ENCODE results near the gene PIP5KL1.

DNA sequence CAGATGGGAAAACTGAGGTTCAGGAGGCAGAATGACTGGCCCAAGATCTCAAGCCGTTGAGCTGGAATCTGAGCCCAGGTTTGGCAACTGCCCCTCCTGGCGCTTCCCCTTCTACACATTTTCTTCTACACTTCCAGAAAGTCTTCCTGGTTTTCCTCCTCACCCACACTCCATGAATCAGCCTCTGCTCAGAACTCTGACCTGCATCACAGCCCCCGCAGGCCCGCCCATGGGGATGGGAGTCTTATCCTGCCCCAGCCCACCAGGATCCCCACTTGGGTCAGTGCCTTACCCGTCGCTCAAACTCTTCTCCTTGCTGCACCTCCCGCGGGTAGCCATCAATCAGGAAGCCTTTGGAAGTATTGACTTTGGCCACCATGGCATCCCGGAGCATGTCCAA is 59.0 kb downstream of the PIP5KL1 start:
- TF ChIP-seq, protein P1, sequence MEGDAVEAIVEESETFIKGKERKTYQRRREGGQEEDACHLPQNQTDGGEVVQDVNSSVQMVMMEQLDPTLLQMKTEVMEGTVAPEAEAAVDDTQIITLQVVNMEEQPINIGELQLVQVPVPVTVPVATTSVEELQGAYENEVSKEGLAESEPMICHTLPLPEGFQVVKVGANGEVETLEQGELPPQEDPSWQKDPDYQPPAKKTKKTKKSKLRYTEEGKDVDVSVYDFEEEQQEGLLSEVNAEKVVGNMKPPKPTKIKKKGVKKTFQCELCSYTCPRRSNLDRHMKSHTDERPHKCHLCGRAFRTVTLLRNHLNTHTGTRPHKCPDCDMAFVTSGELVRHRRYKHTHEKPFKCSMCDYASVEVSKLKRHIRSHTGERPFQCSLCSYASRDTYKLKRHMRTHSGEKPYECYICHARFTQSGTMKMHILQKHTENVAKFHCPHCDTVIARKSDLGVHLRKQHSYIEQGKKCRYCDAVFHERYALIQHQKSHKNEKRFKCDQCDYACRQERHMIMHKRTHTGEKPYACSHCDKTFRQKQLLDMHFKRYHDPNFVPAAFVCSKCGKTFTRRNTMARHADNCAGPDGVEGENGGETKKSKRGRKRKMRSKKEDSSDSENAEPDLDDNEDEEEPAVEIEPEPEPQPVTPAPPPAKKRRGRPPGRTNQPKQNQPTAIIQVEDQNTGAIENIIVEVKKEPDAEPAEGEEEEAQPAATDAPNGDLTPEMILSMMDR (IDR thresholded peaks at IDR 0.05), result no peak
- TF ChIP-seq POLR2AphosphoS5 (IDR thresholded peaks at IDR 0.05; ENCODE audit: low read depth, low read length) (no peak), TCF7L2 (IDR thresholded peaks at IDR 0.05; ENCODE audit: low read depth, low read length) (no peak), SIN3A (IDR thresholded peaks at IDR 0.05; ENCODE audit: borderline replicate concordance, insufficient read depth, low read depth, low read length) (no peak)

Measured in Panc1 (cell line).